Measurements from ENCODE around the gene CNEP1R1.

GRCh38 chr16:50002190-50002589 is 22.8 kb upstream of the CNEP1R1 start:
- no peak for TF ChIP-seq CTCF (IDR thresholded peaks at IDR 0.05)
- no peak for TF ChIP-seq POLR2A (IDR thresholded peaks at IDR 0.05)
